CD14-positive monocyte (primary cell): Measurements from ENCODE around the gene FBF1. TPM values are rescaled to one million over a fixed set of nuclear protein-coding genes. Genes with fewer than 3 reads are reported as not detected.

ENCODE experiments used
- DNase-seq, 3 donors: peaks; one replicate each; pipeline ENCODE4 v3.0.0-alpha.2; 2011 to 2022
- H2AFZ ChIP-seq: 2 replicates; pipeline ENCODE4 v1.6.0; 2012; ENCODE audit warnings: mild to moderate bottlenecking, low read depth, low read length, inconsistent platforms; ENCODE audit not compliant: insufficient read depth, poor library complexity, severe bottlenecking
- H3K27ac ChIP-seq, 2 donors: 1 replicate in 1 of 2; 2 replicates in 1 of 2; pipeline ENCODE4 v1.5.1; 2012 to 2013; ENCODE audit warnings: low read length in 2 of 2, control low read depth in 1 of 2, inconsistent platforms in 1 of 2, low read depth in 1 of 2, mild to moderate bottlenecking in 1 of 2
- H3K27me3 ChIP-seq, 2 donors: one replicate each; pipeline versions ENCODE4 v1.6.0 to v1.6.1; 2011 to 2013; ENCODE audit warnings: low read length in 2 of 2; ENCODE audit not compliant: control insufficient read depth in 2 of 2, insufficient read depth in 2 of 2
- H3K36me3 ChIP-seq, 2 donors: replicated peaks in 1 of 2; 1 replicate in 1 of 2; 2 replicates in 1 of 2; pipeline versions ENCODE4 v1.5.1 to v1.6.1; 2012 to 2013; ENCODE audit warnings: low read length in 2 of 2, control low read depth in 1 of 2, inconsistent platforms in 1 of 2, mild to moderate bottlenecking in 1 of 2; ENCODE audit not compliant: insufficient read depth in 2 of 2, control insufficient read depth in 1 of 2
- H3K4me1 ChIP-seq, 2 donors: 1 replicate in 1 of 2; 2 replicates in 1 of 2; pipeline versions ENCODE4 v1.5.1 to v1.6.1; 2012 to 2013; ENCODE audit warnings: low read length in 2 of 2, control low read depth in 1 of 2, inconsistent platforms in 1 of 2, mild to moderate bottlenecking in 1 of 2, moderate library complexity in 1 of 2; ENCODE audit not compliant: insufficient read depth in 2 of 2, control insufficient read depth in 1 of 2
- H3K4me2 ChIP-seq: replicated peaks from 2 replicates; pipeline ENCODE3; 2012; ENCODE audit warnings: low read length, moderate library complexity, mild to moderate bottlenecking; ENCODE audit not compliant: poor library complexity, severe bottlenecking; ENCODE audit errors: extremely low read depth
- H3K4me3 ChIP-seq, 3 experiments: fragments of 200-600 bp in 1 of 3; sonication (generic) in 1 of 3; replicated peaks in 1 of 3; 1 replicate in 2 of 3; 2 replicates in 1 of 3; pipeline ENCODE4 v1.5.1; 2011 to 2013; ENCODE audit warnings: low read length in 3 of 3, mild to moderate bottlenecking in 3 of 3, control low read depth in 2 of 3, low read depth in 2 of 3, inconsistent platforms in 1 of 3, moderate library complexity in 1 of 3
- H3K79me2 ChIP-seq: 2 replicates; pipeline ENCODE4 v1.6.0; 2012; ENCODE audit warnings: mild to moderate bottlenecking, control low read depth, inconsistent platforms, low read length, moderate library complexity; ENCODE audit not compliant: insufficient read depth
- H3K9ac ChIP-seq: 2 replicates; pipeline ENCODE4 v1.6.0; 2017; ENCODE audit warnings: low read length, mild to moderate bottlenecking; ENCODE audit not compliant: insufficient read depth, poor library complexity, severe bottlenecking
- H3K9me3 ChIP-seq, 2 donors: replicated peaks in 1 of 2; 1 replicate in 1 of 2; 2 replicates in 1 of 2; pipeline versions ENCODE4 v1.5.1 to v1.6.1; 2012 to 2013; ENCODE audit warnings: low read length in 2 of 2, control low read depth in 1 of 2; ENCODE audit not compliant: control insufficient read depth in 1 of 2, insufficient read depth in 1 of 2
- H4K20me1 ChIP-seq: 2 replicates; pipeline ENCODE4 v1.6.0; 2012; ENCODE audit warnings: mild to moderate bottlenecking, low read length, control low read depth, moderate library complexity; ENCODE audit not compliant: insufficient read depth
- H3K27ac Mint-ChIP-seq, 7 donors: one replicate each; pipeline ENCODE4 v1.8.0; 2020; ENCODE audit warnings: mild to moderate bottlenecking in 7 of 7, mixed read lengths in 7 of 7, moderate library complexity in 6 of 7, inconsistent platforms in 2 of 7
- H3K27me3 Mint-ChIP-seq, 3 donors: one replicate each; pipeline ENCODE4 v1.8.0; 2021 to 2022; ENCODE audit warnings: low read depth in 3 of 3, mild to moderate bottlenecking in 3 of 3, mixed read lengths in 3 of 3, moderate library complexity in 3 of 3, inconsistent platforms in 1 of 3
- H3K36me3 Mint-ChIP-seq, 2 donors: one replicate each; pipeline ENCODE4 v1.8.0; 2020; ENCODE audit warnings: mixed read lengths in 2 of 2, inconsistent platforms in 1 of 2, mild to moderate bottlenecking in 1 of 2
- H3K4me1 Mint-ChIP-seq: one replicate; pipeline ENCODE4 v1.8.0; 2020; ENCODE audit warnings: mild to moderate bottlenecking, mixed read lengths
- H3K4me3 Mint-ChIP-seq, 2 donors: one replicate each; pipeline ENCODE4 v1.8.0; 2020; ENCODE audit warnings: mild to moderate bottlenecking in 2 of 2, mixed read lengths in 2 of 2, moderate library complexity in 1 of 2
- H3K9me3 Mint-ChIP-seq, 7 donors: one replicate each; pipeline ENCODE4 v1.8.0; 2020 to 2022; ENCODE audit warnings: mixed read lengths in 7 of 7, mild to moderate bottlenecking in 6 of 7, moderate library complexity in 6 of 7, inconsistent platforms in 2 of 7
- WGBS: methylation state at CpG from one replicate; pipeline ENCODE4 v1.1.5; 2013; ENCODE audit warnings: missing lambda C conversion rate; ENCODE audit not compliant: insufficient coverage; 5-methylcytosine and 5-hydroxymethylcytosine counted together
- intact Hi-C, 2 donors: fragments of 100-400 bp; cut with micrococcal nuclease; formaldehyde crosslinking; loops; one replicate each; pipeline versions ENCODE4 v1.15.0 to v1.15.1; 2023
- polyA plus RNA-seq, 3 donors: library from polyadenylated mRNA; depleted of rRNA in 1 of 3; unstranded in 2 of 3; stranded (reverse) in 1 of 3; fragments of 300-500 nt in 2 of 3; fragments of >200 nt in 1 of 3; fragmentation: Illumina TruSeq in 2 of 3; gene quantifications; 1 replicate in 2 of 3; 2 replicates in 1 of 3; pipeline ENCODE4 v1.2.3, GENCODE V29; 2012 to 2021
- TF ChIP-seq, protein P1 (sequence below): fragments of 200-600 bp; IDR thresholded peaks from one replicate; pipeline ENCODE4 v1.8.0; 2022; ENCODE audit warnings: antibody characterized with exemption, mild to moderate bottlenecking

Gene FBF1
- polyA plus RNA-seq, 3 donors: 0.32 to 4.4 (median 0.62) TPM

DNA sequence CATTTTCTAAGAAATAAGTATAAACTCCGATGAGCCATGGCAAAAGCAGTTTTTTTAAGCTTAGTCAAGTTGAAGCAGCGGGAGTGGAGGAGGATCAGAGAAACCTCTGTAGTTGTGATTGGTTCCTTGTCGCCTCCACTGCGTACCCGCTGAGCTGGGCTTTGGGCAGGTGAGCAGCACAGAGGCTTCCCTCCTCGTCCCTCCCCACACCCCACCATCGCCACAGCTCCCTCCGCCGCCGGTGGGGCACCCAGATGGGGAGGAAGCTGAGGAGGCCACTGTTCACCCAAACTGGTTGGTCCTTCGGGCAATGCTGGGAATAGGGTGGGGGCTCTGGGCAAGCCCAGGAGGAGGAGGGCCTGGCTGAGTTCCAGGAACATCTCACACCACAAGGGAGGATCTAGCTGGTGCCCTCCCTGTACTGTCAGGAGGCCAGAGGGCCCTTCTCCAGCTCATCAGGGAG lies 31.0 kb downstream of the FBF1 start:
- H3K4me1 ChIP-seq: peaks cover 11 to 14% of the 10 kb centered on the region in 2 donors
- no peak for DNase-seq
- H3K9me3 ChIP-seq: no peaks in the 10 kb centered on the region
- H3K27ac ChIP-seq: no peak overlapping the region
- H3K27me3 ChIP-seq: no peaks in the 10 kb centered on the region
- H3K27ac Mint-ChIP-seq: peak overlapping the region in 1 of 7 donors; percentile 62
- peaks cover 0 to 3% (median 2%) of the 10 kb centered on the region in 3 donors for H3K27me3 Mint-ChIP-seq
- H3K9ac ChIP-seq: no peak overlapping the region
- H3K79me2 ChIP-seq: no peaks in the 10 kb centered on the region
- intact Hi-C loops: no loop called here
- peaks cover 0 to 2% (median 0%) of the 10 kb centered on the region in 7 donors for H3K9me3 Mint-ChIP-seq
- H3K36me3 ChIP-seq: no peaks in the 10 kb centered on the region
- no peak overlapping the region for H3K4me2 ChIP-seq
- TF ChIP-seq, protein P1, sequence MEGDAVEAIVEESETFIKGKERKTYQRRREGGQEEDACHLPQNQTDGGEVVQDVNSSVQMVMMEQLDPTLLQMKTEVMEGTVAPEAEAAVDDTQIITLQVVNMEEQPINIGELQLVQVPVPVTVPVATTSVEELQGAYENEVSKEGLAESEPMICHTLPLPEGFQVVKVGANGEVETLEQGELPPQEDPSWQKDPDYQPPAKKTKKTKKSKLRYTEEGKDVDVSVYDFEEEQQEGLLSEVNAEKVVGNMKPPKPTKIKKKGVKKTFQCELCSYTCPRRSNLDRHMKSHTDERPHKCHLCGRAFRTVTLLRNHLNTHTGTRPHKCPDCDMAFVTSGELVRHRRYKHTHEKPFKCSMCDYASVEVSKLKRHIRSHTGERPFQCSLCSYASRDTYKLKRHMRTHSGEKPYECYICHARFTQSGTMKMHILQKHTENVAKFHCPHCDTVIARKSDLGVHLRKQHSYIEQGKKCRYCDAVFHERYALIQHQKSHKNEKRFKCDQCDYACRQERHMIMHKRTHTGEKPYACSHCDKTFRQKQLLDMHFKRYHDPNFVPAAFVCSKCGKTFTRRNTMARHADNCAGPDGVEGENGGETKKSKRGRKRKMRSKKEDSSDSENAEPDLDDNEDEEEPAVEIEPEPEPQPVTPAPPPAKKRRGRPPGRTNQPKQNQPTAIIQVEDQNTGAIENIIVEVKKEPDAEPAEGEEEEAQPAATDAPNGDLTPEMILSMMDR: no peak
- H3K4me3 Mint-ChIP-seq: no peak overlapping the region
- no peak overlapping the region for H2AFZ ChIP-seq
- H3K36me3 Mint-ChIP-seq: no peaks in the 10 kb centered on the region
- no CpG with 5 or more reads among the region's 11 CpGs for WGBS
- H3K4me1 Mint-ChIP-seq: peaks cover 13% of the 10 kb centered on the region
- H3K4me3 ChIP-seq: no peak overlapping the region
- no peaks in the 10 kb centered on the region for H4K20me1 ChIP-seq

DNA sequence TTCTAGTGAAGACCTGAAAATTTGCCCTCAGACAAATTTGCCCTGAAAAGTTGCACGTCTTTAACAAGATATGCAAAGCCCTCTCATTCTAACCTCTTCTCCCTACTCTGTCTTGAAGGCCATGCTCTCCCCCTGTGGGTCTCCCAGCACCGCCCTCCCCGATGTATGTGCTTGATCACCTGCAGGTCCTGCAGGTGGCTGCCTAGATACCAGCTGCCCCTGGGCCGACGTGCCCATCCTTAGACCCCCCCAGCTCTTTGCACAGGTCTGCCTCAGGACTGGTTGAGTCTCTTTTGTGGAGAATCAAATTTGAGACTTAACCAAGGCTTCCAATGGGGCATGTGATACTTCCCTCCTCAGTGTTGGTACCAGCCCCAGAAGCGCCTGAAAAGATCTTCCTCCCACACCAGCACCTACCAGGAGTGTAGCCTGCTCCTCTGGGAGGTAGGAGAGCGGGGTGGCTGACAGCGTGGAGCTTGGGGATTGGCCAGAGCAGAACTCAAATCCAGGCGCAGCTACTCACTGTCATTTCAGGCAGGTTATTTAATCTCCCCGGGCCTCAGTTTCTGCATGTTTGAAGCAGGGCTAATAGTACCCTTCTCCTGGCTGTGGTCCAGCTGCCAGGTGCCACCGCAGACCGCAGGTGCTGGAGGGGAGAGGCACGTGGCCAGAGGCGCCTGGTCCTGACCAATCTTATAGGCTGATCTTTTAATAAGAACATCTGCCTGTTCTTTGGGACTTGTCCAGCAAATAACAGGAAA lies 31.6 kb downstream of the FBF1 start:
- Mint-ChIP-seq H3K27ac (no peak overlapping the region), H3K27me3 (peaks cover 0 to 3% (median 2%) of the 10 kb centered on the region in 3 donors)
- H2AFZ ChIP-seq: no peak overlapping the region

More for the DNA sequence above, 31.6 kb downstream of the FBF1 start:
- Histone ChIP-seq H4K20me1 (no peaks in the 10 kb centered on the region), H3K27me3 (no peaks in the 10 kb centered on the region), H3K79me2 (peaks cover 2% of the 10 kb centered on the region), H3K4me1 (peaks cover 13 to 17% of the 10 kb centered on the region in 2 donors), H3K4me3 (no peak overlapping the region), H3K27ac (no peak overlapping the region), H3K4me2 (no peak overlapping the region), H3K36me3 (no peaks in the 10 kb centered on the region), H3K9me3 (no peaks in the 10 kb centered on the region), H3K9ac (no peak overlapping the region)
- WGBS: 92% methylated on average over 9 of the region's 14 CpGs
- no peak for DNase-seq
- H3K36me3 Mint-ChIP-seq: no peaks in the 10 kb centered on the region
- H3K4me3 Mint-ChIP-seq: no peak overlapping the region
- TF ChIP-seq, protein P1: no peak
- H3K9me3 Mint-ChIP-seq: peaks cover 0 to 2% (median 0%) of the 10 kb centered on the region in 7 donors
- intact Hi-C loops: no loop called here
- H3K4me1 Mint-ChIP-seq: peaks cover 13% of the 10 kb centered on the region
